NOMO-1 treated with DMSO at 0.1 percent for 48 hours (cell line): ENCODE results near the gene RAB33B.

Source experiments
- DNase-seq: peaks from one replicate; lab custom pipeline; 2025; ENCODE audit not compliant: unreplicated experiment; lab: John Stamatoyannopoulos, UW

Gene RAB33B

GRCh38 chr4:139503622-139504166 is 49.8 kb downstream of the RAB33B start:
- DNase-seq, result no peak

GRCh38 chr4:139506774-139507173 is 52.9 kb downstream of the RAB33B start:
- DNase-seq, result no peak

DNA sequence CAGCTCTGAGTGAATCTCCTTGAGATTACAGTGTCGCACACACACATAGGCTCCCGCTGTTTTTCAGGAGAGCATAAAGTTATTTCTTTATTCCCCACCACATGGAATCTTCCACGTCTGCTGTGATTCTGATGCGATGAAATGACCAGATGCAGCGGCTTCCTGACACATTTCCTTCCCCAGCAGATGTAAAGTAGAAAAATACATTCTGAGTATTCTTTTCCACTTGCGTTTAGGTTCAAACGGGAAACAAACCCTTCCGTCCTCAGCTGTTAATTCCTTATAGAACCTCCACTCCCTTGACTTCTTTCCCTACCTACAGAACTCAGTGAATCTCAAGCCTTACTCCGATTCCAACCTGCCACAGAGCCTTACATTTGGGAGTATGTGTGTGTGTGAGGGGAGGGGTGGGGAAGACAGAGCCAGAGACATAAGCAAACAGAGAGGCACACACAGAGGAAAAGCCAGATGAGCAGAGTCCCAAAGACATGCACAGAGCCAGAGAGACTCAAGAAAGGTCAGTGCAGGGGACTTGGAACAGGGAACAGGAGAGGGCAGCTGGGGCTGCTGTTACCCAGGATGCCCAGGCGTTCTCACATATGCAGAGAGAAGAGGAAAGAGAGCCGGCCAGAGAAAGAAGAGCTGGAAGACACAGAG is 54.8 kb downstream of the RAB33B start:
- no peak for DNase-seq

GRCh38 chr4:139509727-139510410 is 55.9 kb downstream of the RAB33B start:
- DNase-seq, result no peak

DNA sequence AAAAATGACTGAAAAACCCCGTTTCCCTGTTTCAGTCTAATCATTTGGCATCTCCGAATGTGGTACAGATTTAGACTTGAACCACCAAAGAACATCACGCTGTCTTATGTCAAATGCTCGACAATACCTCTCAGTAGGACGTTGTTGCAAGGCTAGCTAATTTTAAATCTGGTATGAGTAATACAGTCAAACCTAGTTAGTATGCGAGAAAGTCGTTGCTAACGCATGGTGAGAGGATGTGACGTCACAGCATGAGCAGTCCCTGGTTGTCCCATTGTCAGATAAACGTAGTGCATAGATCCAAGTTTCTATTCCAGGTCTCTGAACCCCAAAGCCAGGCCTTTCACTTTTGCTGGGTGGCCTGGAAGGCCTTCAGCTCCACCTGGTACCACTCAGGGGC is 57.4 kb downstream of the RAB33B start:
- DNase-seq, result no peak

DNA sequence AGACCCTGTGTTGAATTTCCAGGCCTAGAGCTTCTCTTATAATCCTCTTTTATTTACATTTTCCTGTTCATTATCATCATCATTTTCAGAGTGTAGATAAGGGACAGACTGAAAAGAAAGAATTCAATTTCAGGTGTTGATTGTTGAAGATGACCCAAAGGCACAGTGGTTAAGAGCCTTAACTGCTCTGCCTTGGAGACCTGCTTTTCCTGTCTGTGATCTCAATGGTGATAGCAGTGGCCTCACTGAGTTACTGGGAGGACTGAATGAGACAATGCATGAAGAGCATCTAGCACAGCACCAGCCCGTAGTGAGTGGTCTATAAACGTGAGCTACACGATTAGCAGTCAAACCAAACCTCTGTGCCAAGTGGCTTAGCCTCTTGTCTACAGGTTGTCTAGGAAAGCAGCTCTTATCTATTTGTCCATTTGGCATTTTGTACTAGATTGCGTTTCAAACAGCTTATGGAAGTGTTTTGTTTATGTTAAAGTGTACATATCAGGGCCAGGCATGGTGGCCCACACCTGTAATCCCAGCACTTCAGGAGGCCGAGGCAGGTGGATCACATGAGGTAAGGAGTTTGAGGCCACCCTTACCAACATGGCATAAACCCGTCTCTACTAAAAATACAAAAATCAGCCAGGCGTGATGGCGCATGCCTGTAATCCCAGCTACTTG is 60.6 kb downstream of the RAB33B start:
- DNase-seq, result no peak

- no peak for DNase-seq
Observed at GRCh38 chr4:139515531-139515958, 61.6 kb downstream of the RAB33B start.

DNA sequence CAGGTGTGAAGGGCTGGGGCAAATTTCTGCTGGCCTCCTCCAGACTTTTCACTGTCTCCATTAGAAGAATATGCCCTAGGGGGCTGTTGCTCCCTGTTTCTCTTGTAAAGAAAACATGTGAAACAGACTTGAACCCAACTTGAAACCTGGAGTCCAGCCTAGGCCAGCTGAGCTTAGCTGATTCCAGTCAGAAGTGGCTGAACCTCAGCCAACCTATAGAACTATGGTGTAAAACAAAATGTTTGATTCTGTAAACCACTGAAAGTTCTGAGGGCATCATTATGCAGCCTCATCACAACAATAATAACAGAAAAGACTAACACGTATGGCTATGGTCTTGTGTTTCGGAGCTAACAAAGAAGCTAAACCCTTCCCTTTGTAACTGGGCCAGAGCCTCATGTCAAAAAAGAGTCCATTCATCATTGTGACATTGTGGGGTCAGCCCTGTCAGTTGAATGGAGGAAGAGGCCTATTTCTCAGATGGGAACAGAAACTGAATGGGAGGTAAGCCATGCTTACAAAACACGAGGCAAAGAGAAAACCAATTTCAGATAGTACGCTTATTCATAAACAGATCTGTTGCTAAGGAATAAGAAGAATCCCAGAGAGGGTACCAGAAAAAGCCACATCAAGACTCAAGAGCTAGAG is 68.0 kb downstream of the RAB33B start:
- DNase-seq, result peak; percentile 86

GRCh38 chr4:139522457-139522856 is 68.5 kb downstream of the RAB33B start:
- DNase-seq, result no peak

- no peak for DNase-seq
Observed at GRCh38 chr4:139523076-139523475, 69.2 kb downstream of the RAB33B start.

GRCh38 chr4:139524062-139524631 is 70.2 kb downstream of the RAB33B start:
- no peak for DNase-seq

DNA sequence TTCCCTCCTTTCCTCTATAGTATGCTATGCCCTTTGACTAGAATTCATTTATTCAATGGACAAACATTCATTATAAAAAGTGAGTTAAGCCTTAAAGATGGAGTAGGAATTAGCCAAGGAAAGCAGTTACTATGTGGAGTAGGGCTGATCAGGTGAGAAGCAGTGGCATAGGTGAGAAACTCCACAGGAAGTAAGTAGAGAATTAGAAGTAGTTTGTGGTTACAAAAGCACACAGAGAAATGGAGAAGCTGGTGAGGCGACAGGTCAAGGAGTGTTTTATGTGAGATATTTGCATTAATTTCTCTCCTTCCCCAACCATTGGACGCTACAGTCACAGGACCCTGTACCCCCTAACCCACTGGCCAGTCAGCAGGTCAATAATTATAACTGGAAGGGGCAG is 71.5 kb downstream of the RAB33B start:
- peak; percentile 25 for DNase-seq
